Femur (tissue), 1 donor: Measurements from ENCODE around the gene FPR1.

Experiments
- DNase-seq: peaks from one replicate; pipeline ENCODE4 v3.0.0-alpha.2; 2017

The FPR1 gene

GRCh38 chr19:51735759-51736449, 15.8 kb downstream of the FPR1 start:
- peak; percentile 49 for DNase-seq

DNA sequence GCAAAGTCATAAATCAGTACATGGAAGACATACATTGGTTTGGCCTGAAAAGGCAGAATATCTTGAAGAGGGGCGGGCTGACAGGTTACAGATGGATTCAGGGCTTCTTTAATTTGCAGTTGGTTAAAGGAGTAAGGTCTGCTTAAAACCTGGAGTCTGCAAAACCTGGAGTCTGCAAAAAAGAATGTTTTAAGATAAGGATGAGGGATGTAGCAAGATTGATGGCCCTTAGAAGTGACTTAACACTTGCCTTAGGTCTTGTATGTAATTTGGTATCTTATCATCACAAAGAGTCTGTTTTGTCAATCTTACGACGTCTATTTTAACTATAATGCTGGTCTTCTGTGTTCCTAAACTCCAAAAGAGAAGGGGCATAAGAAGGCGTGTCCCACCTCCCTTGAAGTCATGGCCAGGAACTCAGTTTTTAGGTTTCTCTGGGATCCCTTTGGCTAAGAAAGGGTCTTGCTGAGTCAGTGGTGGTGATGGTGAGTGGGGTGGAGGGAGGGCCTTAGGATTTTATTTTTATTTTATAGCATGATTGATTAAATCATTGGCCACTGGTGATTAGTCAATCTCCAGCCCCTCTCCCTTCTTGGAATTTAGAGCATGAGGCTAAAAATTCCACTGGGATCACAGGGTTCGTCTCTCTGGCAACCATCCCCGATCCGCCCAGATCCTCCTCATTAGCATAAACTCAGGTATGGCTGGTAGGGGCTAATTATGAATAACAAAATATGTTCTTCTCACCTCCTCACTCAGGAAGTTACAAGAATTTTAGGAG, 17.7 kb downstream of the FPR1 start:
- DNase-seq: no peak

- DNase-seq: no peak
These were observed 21.9 kb downstream of the FPR1 start for GRCh38 chr19:51729781-51730180.

DNA sequence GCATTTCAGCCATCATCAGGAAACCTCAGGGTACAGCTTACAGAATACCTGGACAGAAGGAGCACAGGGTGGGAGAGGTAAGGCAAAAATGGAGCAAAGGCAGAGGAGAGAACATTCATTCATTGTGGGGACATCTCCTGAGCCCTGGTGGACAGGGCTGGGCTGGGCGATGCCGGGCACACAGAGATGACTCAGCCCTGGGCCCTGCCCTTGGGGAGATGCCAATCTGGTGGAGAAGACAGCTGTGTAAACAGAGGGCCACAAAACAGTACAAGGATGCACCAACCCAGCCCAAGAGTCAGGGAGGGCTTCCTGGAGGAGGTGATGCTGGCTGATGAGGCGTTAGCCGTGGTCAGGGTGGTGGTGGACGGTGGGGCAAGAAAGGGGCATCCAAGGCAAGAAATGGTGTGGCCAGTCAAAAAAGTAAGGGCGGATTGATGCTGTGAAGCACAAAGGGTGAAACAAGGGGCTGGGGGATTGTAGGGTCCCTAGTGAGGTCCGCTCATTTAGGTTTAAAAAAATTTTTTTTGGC, 24.3 kb downstream of the FPR1 start:
- DNase-seq: no peak

- DNase-seq: peak; percentile 72
These were observed 25.6 kb downstream of the FPR1 start for GRCh38 chr19:51726049-51726448.

GRCh38 chr19:51724543-51724942, 27.1 kb downstream of the FPR1 start:
- peak; percentile 60 for DNase-seq

GRCh38 chr19:51722492-51722891, 29.2 kb downstream of the FPR1 start:
- no peak for DNase-seq

GRCh38 chr19:51721905-51722304, 29.8 kb downstream of the FPR1 start:
- no peak for DNase-seq

- no peak for DNase-seq
These were observed 32.3 kb downstream of the FPR1 start for GRCh38 chr19:51719251-51719988.

DNA sequence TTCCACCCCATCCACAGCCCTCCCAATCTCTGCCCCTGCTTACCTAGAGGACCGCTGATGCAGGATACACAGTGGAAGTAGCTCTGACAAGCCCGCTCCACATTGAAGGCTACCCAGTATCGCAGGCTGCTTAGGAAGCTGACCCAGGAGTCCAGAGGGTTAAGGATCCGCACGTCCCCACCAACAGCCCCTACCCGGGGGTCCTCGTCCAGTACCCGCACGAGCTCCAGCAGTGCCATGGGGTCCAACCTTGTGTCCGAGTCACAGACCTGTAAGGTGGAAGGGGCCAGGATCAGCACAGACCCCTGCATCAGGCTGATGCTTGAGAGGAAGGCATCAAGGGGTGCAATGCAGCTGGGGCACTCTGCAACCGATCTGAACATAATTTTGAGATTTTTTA, 34.8 kb downstream of the FPR1 start:
- DNase-seq: no peak

- no peak for DNase-seq
These were observed 35.8 kb downstream of the FPR1 start for GRCh38 chr19:51715850-51716249.

DNA sequence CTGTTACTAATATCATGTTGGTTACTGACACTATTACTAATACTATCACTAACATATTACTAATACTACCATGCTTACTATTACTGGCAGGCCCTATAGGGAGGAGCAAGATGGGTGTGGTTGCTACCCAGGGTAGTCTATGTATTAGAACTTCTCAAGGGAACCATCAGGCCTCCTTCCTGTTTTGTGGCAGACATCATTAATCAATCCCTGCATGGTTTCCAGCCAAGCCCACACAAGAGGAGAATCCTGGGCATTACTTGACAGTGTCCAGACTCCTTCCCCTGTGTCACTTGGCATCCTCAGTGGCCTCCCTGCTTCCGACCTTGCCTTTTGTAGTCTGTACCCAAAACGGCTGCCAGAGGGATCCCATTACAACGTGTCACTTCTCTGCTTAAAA, 36.8 kb downstream of the FPR1 start:
- DNase-seq: no peak

GRCh38 chr19:51713319-51714285, 38.1 kb downstream of the FPR1 start:
- no peak for DNase-seq

DNA sequence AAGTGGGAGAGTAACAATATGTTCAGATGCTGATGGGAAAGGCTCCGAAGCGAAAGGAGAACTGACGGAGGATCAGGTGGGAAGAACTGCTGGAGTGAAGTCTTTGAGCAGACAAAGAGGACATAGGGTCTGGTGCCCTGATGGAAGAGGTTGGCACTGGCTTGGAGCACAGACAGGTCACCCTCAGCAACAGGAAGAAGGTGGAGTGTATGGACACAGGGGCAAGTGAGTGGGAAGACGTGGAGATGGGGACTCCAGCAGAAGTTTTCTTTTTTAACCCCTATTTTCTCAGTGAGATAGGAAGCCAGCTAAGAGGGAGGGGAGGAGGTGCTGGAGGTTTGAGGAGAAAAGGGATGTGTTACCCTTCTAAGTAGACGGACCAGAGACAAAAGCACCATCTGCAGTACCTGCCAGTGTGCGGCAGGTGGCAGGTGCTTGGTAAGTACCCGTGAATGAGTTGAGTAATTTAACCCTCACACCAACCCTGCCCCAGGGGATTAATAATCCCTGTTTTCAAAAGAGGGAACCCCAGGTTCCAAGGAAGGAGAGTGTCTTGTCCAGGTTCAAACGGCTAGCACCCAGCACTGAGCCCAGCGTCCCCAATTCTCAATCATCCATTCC, 39.1 kb downstream of the FPR1 start:
- no peak for DNase-seq

GRCh38 chr19:51711702-51712101, 40.0 kb downstream of the FPR1 start:
- no peak for DNase-seq

DNA sequence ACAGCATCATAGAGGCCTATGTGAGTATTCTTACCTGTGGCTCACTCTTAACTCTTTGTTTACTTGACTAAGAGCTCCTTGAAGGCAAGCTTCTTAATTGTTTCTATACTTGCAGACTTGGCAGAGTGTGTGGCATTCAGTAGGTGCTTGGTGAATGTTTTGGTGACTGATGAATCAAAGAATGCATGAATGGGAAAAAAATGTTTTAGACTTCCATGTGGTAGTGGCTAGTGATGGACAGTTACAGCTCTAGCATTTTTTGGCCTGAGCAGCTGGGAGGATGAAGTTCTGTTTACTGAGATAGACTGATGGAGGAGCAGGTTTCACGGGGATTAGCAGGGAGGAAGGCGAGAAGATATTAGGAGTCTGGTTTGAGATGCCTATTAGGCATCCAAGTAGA, 41.5 kb downstream of the FPR1 start:
- no peak for DNase-seq

GRCh38 chr19:51709575-51709974, 42.1 kb downstream of the FPR1 start:
- DNase-seq: no peak

- no peak for DNase-seq
These were observed 42.9 kb downstream of the FPR1 start for GRCh38 chr19:51708811-51709210.

- DNase-seq: no peak
These were observed 44.8 kb downstream of the FPR1 start for GRCh38 chr19:51706885-51707284.

GRCh38 chr19:51706296-51706695, 45.4 kb downstream of the FPR1 start:
- DNase-seq: no peak

- no peak for DNase-seq
These were observed 47.1 kb downstream of the FPR1 start for GRCh38 chr19:51704626-51705025.
